Measurements from ENCODE around the gene PLCB1. TPM values are rescaled to one million over a fixed set of nuclear protein-coding genes. Genes with fewer than 3 reads are reported as not detected.

PLCB1 gene
- total and polyA plus RNA-seq, 2 donors (not counting 3 experiments of a cell fraction or from before 2014, with no cell fraction given) = 10.2 to 53.4 TPM

DNA sequence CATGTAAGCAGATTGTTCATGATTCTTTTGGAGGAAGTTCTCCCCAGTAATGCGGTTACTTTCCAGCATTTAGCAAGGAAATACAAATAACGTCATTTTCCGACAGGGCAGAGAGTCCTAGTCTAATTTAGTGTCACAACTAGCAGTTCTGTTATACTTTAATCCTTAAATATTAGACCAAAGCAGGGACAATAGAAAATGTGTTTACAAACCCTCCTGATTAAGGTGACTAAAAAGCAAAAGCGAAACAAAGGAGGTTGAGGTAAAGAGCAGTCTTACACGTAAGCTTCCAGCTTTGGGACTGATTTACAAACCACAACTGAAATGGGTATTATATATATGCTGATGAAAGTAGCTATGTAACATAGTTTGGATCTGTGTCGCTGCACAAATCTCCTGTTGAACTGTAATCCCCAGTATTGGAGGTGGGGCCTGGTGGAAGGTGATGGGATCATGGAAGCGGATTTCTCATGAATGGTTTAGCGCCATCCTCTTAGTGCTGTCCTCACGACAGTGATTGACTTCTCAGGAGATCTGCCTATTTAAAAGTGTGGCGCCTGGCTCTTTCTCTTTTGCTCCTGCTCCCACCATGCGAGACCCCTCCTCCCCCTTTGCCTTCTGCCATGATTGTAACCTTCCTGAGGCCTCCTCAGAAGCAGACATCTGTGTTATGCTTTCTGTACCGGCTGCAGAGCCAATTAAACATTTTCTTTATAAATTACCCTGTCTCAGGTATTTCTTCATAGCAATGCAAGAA lies 81.9 kb downstream of the PLCB1 start:
- TF ChIP-seq POLR2A (IDR thresholded peaks at IDR 0.05; ENCODE audit: low read depth, low read length) = no peak
- TF ChIP-seq, protein P1, sequence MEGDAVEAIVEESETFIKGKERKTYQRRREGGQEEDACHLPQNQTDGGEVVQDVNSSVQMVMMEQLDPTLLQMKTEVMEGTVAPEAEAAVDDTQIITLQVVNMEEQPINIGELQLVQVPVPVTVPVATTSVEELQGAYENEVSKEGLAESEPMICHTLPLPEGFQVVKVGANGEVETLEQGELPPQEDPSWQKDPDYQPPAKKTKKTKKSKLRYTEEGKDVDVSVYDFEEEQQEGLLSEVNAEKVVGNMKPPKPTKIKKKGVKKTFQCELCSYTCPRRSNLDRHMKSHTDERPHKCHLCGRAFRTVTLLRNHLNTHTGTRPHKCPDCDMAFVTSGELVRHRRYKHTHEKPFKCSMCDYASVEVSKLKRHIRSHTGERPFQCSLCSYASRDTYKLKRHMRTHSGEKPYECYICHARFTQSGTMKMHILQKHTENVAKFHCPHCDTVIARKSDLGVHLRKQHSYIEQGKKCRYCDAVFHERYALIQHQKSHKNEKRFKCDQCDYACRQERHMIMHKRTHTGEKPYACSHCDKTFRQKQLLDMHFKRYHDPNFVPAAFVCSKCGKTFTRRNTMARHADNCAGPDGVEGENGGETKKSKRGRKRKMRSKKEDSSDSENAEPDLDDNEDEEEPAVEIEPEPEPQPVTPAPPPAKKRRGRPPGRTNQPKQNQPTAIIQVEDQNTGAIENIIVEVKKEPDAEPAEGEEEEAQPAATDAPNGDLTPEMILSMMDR (IDR thresholded peaks at IDR 0.05; ENCODE audit: extremely low read depth in 1 of 2, insufficient read depth in 1 of 2, low read depth in 1 of 2, low read length in 2 of 2) = no peak
- no peak for TF ChIP-seq EZH2 (IDR thresholded peaks at IDR 0.05; ENCODE audit: borderline replicate concordance, low read depth, low read length, severe bottlenecking)
- no peak for TF ChIP-seq POLR2AphosphoS5 (IDR thresholded peaks at IDR 0.05; ENCODE audit: insufficient read depth, low read depth, low read length)
- TF ChIP-seq, protein P2, sequence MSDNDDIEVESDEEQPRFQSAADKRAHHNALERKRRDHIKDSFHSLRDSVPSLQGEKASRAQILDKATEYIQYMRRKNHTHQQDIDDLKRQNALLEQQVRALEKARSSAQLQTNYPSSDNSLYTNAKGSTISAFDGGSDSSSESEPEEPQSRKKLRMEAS (IDR thresholded peaks at IDR 0.05; ENCODE audit: insufficient read depth, insufficient read length) = no peak
- TF ChIP-seq GATA2 (IDR thresholded peaks at IDR 0.05; ENCODE audit: insufficient read depth, insufficient read length, low read depth, low read length) = no peak
- TF ChIP-seq FOS (IDR thresholded peaks at IDR 0.05; ENCODE audit: borderline replicate concordance, insufficient read depth, low read length) = no peak
- TF ChIP-seq JUN (IDR thresholded peaks at IDR 0.05; ENCODE audit: borderline replicate concordance, insufficient read depth, insufficient read length, low read depth) = no peak
- TF ChIP-seq MYC (IDR thresholded peaks at IDR 0.05; ENCODE audit: low read depth, low read length) = no peak
- Histone ChIP-seq H3K4me2 (ENCODE audit: insufficient read depth, low read length) (peak overlapping the region; percentile 30), H4K20me1 (replicated peaks; ENCODE audit: control insufficient read depth, extremely low read depth, insufficient read depth, low read length) (no peaks in the 10 kb centered on the region), H3K9ac (replicated peaks; ENCODE audit: extremely low read depth, insufficient read depth, low read length) (no peak overlapping the region), H3K9me3 (replicated peaks; ENCODE audit: control insufficient read depth, insufficient read depth, low read length) (no peaks in the 10 kb centered on the region), H3K27me3 (ENCODE audit: control insufficient read depth in 2 of 2, insufficient read depth in 2 of 2, low read length in 2 of 2) (no peaks in the 10 kb centered on the region), H2AFZ (ENCODE audit: low read depth, low read length) (no peak overlapping the region), H3K79me2 (ENCODE audit: control insufficient read depth, insufficient read depth, low read length) (no peaks in the 10 kb centered on the region), H3K27ac (ENCODE audit: insufficient read depth, low read depth, low read length) (no peak overlapping the region), H3K9me1 (replicated peaks; ENCODE audit: control insufficient read depth, extremely low read depth, insufficient read depth, low read length) (no peaks in the 10 kb centered on the region), H3K4me3 (replicated peaks in 1 of 3; ENCODE audit: insufficient read depth in 1 of 3, low read depth in 1 of 3, low read length in 3 of 3) (no peak overlapping the region), H3K4me1 (ENCODE audit: control insufficient read depth, extremely low read depth, insufficient read depth, low read length) (peaks cover 5% of the 10 kb centered on the region), H3K36me3 (ENCODE audit: control insufficient read depth in 2 of 2, extremely low read depth in 1 of 2, insufficient read depth in 2 of 2, low read length in 2 of 2) (no peaks in the 10 kb centered on the region)
- ChIA-PET POLR2A (no interaction called here), CTCF (no interaction called here)
- intact Hi-C loops (cut with micrococcal nuclease) = no loop called here
- no peak for DNase-seq (ENCODE audit: low read depth, low spot score)
- dilution Hi-C loops (cut with MboI; ENCODE audit: extremely low pct_ligation_motif_present, low sequenced_read_pairs) = no loop called here
- BruUV-seq (replicated peaks) = no TSS peak
- FAIRE-seq = no peak
